Activated CD8-positive, alpha-beta memory T cell treated with anti-CD3 and anti-CD28 coated beads for 48 hours (primary cell): ENCODE data around the gene RFFL.

Experiments
- DNase-seq, 3 experiments: peaks; one replicate each; pipeline ENCODE4 v3.0.0-alpha.2; 2020; ENCODE audit warnings: low read depth in 2 of 3, low spot score in 2 of 3

The RFFL gene

DNA sequence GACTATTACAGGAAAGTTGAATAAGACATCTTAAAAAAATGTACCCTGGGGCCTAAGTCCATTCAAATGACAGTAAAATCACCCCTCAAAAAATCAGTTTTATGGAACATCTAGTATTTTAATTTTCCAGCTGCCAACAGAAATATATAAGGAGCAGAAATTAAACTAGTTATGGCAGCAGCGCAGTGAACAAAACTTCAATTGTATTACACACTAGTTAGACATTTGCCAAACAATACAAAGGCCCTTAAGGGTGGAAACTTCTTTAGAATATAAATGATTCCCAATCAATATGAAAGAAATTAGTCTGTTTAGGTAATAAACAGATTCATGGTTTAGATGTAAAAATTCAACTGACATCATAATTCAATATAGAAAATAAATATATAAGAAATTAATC lies 18.1 kb upstream of the RFFL start:
- DNase-seq = no peak

DNA sequence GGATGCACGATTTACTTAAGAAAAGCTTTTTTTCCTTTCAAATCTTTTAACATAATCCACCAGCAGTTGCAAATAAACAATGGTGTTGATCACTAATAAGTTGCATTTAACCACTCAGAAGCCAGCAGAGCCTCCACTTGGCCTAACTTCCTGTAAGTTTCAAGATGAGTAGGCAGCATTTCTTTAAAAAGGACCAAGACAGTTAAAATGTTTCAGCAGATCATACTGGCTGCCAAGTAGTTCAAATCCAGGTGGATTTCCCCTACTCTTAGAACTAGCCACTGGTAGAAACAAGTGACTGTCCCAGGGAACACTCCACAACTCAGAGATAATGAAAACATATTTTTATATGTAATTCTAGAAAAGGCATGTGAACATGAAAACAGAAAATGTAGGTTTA lies 17.0 kb upstream of the RFFL start:
- DNase-seq = no peak

DNA sequence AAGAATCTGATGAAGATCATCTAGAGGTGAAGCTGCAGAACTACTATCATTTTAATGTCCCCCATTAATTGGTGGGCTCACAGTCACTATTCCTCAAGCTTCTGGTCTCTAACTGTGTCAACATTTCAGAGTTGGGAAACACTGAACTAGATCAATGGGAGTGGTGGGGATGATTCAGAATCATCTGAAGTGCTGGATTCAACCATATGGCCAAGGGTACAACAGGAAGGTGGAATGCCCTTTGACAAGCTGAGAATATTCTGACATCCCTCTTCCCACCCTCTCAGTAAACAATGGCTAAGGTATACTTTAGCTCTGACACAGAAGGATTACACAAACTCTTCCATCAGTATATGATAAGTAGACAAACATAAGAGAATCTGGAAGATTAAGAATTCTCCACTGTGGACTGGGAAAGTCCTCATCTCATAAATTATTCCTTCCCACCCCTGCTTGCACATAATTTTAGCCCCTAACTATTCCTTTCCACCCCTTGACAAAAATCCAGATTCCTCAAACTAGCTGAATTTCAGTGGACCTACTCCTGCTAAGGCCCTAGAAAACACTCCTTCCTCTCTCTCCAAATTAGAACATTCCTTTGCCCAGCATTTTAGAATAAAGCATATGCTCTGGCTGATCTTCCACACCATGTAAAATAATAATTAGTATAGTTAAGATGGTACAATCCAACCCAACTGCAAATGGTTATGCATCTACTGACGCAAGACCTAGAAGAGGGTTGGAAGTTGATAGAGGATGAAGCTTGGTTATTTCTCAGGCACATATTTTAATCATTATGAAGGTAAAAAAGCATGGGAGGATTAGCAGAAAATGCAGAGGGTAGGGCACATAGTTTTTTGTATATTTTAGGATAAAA lies 16.3 kb upstream of the RFFL start:
- DNase-seq = no peak

DNA sequence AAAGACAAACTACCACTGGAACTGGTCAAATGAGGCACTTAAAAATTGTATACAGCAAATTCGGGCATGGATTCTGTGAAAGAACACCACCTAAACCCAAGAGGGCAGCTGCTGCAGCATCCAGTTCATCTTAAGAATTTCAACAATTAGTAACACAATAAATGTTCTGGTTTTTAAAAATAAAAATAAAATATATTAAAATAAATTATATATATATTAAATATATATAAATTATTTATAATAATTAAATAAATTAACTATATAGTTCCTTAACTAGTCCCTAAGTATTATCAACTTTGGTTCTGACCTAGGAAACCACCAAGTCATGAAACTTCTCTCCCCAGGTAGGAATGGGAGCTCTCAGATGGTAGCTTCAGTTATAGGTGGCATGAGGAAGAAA lies 13.4 kb upstream of the RFFL start:
- DNase-seq = no peak

DNA sequence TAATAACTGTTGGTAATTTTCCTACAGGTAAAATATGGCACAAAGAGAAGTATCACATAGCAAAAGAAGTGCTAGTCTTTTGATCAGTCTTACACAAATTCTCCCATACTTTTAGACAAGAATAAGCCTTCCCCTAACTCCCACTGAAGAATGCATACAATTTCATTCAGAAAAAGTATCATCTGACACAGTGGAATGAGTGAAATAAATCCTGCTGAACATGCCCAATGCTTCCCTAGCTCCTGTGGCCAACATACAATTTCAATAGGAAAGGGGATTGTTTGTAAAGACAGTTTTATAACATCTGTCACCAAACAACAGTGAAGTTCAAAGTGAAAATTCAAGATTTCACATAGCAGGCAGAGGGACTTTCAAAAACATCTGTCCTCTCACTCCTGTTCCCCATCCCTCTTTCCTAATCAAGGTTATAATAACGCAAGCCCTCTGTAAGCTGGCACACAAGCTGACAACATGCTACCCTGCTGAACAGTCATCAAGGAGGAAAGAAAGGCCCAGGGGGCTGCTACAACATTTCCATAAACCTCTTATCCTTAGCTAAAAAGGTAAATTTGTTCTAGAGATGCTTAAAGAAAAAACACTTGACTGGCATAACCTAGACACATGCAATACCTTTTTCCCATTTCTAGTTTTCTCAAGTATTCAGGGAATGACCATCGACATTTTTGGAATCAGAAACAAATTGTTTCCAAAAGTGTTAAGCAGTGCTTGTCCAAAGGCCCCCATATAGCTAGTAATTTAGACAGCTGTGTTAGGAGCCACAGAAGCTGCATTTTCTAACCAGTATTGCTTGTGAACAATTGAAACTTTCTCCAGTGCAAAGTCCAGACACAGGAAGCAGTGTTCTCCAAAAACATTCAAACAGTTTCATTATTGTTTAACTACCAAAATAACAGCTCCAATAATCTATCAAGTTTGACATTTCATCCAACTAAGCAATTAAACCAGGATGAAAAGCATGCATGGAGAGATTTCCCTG lies 11.5 kb upstream of the RFFL start:
- no peak for DNase-seq

DNA sequence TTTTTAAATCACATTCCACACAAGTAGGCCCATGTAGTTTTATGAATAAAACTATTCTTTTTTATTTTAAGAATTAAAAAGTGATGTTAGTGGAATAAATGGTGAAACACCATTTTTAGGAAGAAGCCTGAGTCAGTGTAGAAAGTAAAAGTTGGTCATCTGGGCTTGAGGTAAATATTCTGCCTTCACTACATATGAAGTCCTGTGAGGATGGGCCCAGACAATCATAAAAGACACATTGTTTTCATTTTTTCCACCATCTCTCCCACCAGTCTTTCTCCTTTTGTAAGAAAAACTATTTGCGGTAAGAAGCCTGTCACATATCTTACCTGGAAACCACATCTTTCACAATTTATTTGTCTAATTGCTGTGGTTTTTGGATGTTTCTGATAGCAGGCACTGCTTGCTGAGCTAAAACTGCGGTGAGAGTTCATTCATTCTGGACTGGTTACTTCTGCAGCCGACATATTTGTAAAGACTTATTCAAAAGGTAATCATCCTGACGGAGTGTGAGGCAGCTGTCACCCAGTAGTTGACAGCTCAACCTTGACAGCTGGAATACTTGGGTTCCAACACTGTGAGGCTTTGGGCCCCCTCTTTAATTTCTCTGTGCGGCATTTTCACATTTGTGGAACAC lies 10.6 kb upstream of the RFFL start:
- DNase-seq = no peak

DNA sequence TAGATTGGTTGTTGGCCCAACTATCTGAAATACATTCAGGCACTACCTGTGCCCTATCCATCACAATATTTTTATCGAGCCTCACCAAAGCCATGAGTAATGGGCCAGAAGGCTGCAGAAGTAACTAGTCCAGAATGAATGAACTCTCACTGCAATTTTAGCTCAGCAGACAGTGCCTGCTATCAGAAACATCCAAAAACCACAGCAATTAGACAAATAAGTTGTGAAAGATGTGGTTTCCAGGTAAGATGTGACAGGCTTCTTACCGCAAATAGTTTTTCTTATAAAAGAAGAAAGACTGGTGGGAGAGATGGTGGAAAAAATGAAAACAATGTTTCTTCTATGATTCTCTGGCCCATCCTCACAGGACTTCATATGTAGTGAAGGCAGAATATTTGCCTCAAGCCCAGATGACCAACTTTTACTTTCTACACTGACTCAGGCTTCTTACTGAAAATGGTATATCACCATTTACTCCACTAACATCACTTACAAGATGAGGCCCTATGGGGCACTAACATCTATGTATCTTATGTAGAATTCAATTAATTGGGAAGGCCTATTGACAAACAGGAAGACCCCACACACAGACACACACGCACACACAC lies 9.8 kb upstream of the RFFL start:
- no peak for DNase-seq

DNA sequence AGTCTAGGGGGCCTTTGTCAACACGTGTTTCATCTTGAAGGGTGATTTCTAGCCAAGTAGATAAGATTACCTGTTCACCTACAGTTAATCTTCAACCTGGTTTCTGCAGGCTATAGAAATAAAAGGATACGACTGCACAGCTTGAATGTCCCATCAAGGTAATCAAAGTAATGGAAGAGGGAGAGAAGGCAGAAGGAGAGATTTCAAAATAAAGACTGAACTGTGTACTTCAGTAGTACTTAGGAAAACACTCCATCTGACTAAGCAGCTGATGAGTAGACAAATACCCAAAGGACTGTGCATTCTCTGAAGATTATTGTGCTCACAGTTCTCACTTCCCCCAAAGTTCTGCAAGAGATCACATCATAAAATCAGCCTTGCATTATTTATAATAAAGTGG lies 5.8 kb upstream of the RFFL start:
- DNase-seq = no peak

DNA sequence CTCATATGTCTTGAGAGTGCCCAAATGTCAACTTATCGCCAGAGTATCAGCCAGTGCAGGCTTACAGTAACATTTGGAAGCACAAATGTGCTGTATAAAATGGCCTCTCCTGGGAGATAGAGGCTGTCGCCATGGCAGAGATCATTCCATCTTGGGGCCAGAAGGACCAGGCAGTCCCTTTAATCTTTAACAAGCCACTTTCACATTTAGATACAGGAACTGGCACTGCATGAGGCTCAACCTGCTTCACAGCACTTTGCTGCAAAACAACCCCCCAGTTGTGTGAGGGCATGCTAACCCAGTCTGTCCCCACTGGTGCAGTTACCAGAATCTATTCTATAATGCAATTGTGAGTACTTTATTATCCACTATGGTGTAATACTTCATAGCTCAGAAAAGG lies 4.7 kb upstream of the RFFL start:
- DNase-seq = no peak

DNA sequence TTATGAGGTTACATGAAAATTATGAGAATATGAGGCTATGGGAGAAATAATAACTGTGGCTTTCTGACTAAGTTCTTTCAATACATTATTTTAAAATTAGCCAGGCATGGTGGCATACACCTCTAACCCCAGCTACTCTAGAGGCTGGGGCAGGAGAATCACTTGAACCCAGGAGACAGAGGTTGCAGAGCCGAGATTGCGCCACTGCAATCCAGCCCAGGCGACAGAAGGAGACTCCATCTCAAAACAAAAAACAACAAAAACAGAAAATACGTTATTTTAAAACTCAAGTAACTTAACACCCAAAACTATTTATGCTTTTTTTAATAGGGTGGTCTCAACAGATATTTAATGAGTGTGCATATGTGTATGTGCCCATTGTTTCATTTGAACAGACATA lies 2.4 kb upstream of the RFFL start:
- DNase-seq = no peak

DNA sequence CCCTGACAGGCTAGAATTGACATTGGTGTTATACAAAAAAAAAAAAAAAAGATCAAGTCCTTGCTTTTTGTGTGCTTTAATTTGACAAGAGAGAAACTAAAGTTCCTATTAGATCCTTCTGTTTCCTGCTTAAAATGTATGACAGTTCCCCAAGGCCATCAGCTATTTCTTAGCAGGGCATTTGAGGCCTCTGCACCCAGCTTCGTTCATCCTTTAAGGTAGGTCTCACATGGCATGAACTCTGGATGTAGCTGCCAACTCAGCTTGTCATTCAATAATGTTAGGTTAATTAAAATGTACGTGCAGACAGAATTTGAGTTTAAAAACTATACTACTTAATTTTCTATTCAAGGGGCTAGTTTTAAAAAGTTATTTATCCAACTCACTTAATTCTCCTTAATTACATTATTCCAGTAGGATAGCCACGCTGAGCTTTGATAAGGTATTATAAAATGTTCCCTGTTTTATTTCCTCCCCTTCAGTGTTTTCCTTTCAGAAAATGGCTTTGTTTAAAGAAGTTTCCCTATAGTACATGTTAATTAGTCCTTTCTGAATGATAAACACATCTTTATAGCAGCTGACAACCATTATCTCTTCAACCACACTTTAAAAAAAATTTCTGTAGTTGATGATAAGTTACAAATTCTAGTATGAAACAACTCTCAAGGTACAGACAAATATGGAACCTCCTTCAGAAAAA lies 1.2 kb upstream of the RFFL start:
- DNase-seq = no peak

DNA sequence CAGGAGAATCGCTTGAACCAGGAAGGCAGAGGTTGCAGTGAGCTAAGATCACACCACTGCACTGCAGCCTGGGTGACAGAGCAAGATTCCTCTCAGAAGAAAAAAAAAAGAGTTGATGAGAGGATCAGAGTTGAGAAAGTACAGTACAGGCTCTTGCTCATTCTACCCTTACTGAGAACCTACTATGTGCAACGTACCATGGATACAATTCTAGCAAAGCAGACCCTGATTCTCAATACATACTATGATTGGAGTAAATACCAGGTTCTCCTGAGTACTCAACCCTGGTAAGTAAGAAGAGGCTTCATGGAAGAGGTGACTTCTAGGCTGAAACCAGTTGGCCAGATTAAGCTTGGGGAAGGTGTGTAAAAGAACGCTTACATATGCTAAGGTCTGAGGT lies 1.2 kb downstream of the RFFL start:
- DNase-seq = no peak

DNA sequence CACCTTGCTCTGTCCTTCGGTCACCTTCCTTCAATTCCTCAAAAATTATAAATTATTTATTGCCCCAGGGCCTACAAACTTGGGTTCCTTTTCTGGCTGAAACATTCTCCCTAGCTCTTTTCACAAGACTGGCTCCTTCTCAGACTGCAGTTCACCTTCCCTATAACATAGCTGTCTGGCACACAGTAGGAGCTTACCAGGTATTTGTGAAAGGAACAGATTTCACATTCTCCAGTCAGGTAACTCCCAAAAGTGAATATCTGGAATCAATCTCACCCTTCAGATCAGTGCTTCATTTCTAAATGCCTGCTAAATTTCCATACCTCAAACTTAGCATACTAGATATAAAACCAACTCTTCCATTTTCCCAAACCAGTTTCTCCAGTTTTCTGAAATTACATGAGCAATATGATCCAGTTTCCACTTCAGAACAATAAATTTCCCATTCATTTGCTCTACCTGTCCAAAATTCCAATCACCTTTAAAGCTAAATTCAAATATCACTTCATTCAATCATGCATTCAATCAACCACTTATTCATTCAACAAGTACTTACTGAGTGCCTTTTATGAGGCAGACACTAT lies 6.1 kb downstream of the RFFL start:
- no peak for DNase-seq

DNA sequence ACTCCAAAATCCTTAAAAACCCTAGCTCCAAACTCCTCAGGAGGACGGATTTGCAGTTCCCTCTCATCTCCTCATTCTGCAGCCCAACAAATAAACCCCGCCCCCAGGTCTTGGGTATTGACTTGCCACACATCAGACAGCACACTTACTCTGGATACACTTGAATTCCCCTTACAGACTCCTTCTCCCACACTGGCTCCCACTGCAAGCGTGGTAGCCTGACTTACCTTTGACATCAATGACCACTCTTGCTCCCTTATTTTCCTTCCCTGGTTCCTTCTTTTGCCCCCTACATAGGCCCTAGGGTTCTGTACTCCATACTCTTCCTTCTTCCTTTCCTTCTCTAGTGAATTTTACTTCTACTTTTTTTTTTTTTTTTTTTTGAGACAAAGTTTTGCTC lies 7.5 kb downstream of the RFFL start:
- DNase-seq = no peak

DNA sequence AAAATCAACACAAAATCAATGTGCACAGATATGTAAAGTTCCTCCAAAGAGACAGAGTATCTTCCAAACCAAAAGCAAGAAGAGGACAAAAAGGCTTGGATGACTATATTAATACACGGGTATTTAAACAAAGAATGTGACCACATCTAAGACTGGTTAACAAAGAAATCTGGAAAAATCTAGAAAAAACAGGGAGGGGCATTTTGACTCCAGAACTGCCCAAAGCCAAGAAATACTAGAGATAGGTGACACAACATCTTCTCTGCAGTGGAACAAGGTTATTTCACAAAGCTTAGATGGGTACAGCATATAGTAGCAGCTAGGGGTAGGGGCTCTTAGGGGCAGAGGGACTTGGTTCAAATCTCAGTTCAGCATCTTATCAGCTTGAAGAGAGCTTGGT lies 10.3 kb downstream of the RFFL start:
- DNase-seq = no peak

DNA sequence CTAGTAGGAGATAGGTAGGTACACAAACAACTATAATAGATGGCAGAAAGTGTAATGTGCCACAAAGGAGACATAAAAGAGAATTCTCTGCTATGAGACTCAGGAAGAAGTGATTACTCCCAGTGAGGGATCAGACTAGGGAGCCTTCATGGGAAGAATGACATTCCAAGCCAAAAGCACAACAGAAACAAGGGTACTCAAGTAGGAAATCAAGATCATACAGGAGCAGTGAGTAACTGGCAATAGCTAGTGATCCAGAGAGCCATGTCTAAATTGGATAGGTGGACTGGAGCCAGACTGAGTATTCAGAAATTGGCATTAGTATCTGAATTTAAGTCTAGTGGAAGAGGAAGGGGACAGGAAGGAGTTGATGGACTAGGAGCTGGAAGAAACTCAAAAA lies 10.7 kb downstream of the RFFL start:
- no peak for DNase-seq

DNA sequence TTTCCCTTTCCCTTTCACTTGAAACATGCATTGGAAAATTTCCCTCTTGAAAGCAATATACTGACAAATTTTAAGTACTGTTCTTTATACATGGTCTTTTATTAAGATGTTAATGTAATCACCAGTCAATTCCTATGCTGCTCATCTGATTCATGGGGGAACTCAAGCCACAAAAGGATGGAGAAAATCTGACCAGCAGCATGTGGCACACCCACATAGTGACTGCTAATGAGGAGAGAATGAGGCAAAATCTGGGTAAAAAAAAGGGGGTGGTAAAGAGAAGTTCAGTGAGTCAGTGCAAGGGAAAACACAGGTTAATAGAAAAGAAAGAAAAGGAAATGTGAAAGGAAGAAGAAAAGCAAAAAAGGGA lies 11.3 kb downstream of the RFFL start:
- no peak for DNase-seq

DNA sequence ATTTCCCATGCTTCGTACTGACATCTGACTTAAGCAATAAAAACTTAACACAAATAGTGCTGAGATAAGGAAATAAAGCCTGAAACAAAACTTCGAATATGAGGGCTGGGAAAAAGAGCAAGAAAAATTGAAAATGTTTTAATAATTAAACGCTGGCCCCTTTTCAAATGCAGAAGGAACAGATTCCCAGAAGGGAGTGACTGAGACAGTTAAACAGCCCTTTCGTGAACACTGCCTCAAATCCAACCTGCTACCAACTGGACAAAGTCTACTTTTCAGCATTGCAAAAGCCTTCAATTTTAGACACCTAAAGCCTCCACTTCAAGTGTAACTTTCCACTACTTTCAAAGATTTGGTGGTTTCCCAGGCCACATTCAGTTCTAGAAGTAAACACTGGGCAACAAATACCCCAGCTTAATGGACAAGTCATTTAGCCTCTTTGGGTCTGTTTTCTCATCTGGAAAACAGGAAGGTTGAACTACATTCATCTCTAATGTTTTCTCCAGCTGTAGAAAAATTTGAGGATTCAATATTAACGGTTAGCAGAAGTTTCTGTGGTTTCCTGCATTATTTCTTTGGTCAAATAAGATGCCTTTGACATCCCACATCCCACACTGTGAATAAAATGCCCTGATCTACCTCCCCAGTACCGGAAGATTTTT lies 11.8 kb downstream of the RFFL start:
- no peak for DNase-seq

DNA sequence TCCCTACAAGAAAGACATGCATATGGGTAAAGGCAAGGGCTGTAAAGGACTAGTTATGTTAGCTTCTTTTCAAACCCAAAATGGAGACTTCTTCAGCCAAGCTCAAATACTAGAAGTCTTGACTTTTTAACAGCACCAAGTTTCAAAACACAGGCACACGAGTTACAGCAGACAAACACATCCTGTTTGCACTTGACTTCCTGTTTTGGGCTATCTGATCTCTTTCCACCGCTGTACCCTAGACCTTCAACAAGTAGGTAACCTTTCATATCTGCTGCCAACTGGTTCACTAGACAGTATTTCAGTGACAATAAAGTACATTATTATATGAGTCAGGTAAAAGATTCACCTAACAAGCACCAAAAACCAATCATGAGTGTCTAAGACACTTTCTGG lies 12.3 kb downstream of the RFFL start:
- no peak for DNase-seq

DNA sequence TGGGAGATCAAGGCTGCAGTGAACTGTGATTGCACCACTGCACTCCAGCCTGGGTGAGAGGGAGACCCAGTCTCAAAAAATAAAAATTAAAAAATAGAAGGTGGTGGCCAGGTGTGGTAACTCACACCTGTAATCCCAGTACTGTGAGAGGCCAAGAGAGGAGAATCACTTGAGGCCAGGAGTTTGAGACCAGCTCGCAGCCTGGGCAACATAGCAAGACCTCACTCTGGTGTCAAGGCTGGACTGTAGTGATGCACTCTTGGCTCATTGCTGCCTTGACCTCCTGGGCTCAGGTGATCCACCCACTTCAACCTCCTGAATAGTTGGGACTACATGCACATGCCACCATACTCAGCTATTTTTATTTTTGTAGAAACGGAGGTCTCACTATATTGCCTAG lies 13.3 kb downstream of the RFFL start:
- DNase-seq = no peak
